Adrenal gland (tissue), 12 donors: ENCODE measurements around the gene BUD31. TPM values are rescaled to one million over a fixed set of nuclear protein-coding genes. Genes with fewer than 3 reads are reported as not detected.

Experiments used
- DNase-seq, 7 donors: peaks; one replicate each; pipeline ENCODE4 v3.0.0-alpha.2; 2019 to 2020
- H3K27ac ChIP-seq, 5 donors: fragments of 200-600 bp; sonication (generic) in 4 of 5; 1 replicate in 3 of 5; 2 replicates in 2 of 5; pipeline versions ENCODE4 v1.5.1 to v1.8.0; 2016 to 2020; ENCODE audit warnings: mild to moderate bottlenecking in 1 of 5
- H3K27me3 ChIP-seq: fragments of 200-600 bp; 2 replicates; pipeline ENCODE4 v1.8.0; 2021
- H3K36me3 ChIP-seq, 2 donors: fragments of 200-600 bp; replicated peaks in 1 of 2; 1 replicate in 1 of 2; 2 replicates in 1 of 2; pipeline versions ENCODE4 v1.5.1 to v1.8.0; 2018 to 2022
- H3K4me1 ChIP-seq, 2 donors: fragments of 200-600 bp; replicated peaks in 1 of 2; 1 replicate in 1 of 2; 2 replicates in 1 of 2; pipeline versions ENCODE4 v1.5.1 to v1.8.0; 2018 to 2021
- H3K4me3 ChIP-seq, 4 donors: fragments of 200-600 bp; sonication (generic) in 3 of 4; one replicate each; pipeline ENCODE4 v1.5.1; 2016 to 2018
- H3K9me3 ChIP-seq, 3 donors: fragments of 200-600 bp; sonication (generic) in 1 of 3; replicated peaks in 1 of 3; 1 replicate in 2 of 3; 2 replicates in 1 of 3; pipeline versions ENCODE4 v1.5.1 to v1.8.0; 2016 to 2021
- POLR2A ChIP-seq, 2 donors: fragments of 450-650 bp; IDR thresholded peaks; one replicate each; pipeline ENCODE4 v1.6.1; 2017; ENCODE audit warnings: antibody characterized with exemption in 2 of 2, mild to moderate bottlenecking in 2 of 2, moderate library complexity in 1 of 2
- WGBS, 4 donors: extraction: QIAGEN DNeasy Blood & Tissue Kit in 2 of 4; methylation state at CpG; one replicate each; pipeline versions ENCODE4 v1.1.5 to v1.1.7; 2013 to 2017; 5-methylcytosine and 5-hydroxymethylcytosine counted together
- intact Hi-C, 2 donors: fragments of 100-400 bp; cut with DNase I; formaldehyde crosslinking; loops; one replicate each; pipeline versions ENCODE4 v1.14.1 to v1.15.0; 2022 to 2023
- polyA plus RNA-seq, 3 donors: library from polyadenylated mRNA; stranded (reverse); fragments of 200-250 nt in 2 of 3; fragments of 350-450 nt in 1 of 3; fragmentation: Illumina TruSeq in 1 of 3; extraction: RNeasy Lipid Tissue Mini Kit (QIAGEN cat#74804) in 1 of 3; gene quantifications; one replicate each; pipeline ENCODE4 v1.2.3, GENCODE V29; 2013 to 2014
- total RNA-seq, 9 donors: library from RNA; depleted of rRNA in 4 of 9; stranded (reverse); fragments of >200 nt in 4 of 9; fragments of 120-200 nt in 1 of 9; fragmentation: NEBNext Ultra II Directional in 1 of 9; extraction: Animal tissue kit (Norgen Biotek cat#: 25700) in 1 of 9; gene quantifications; one replicate each; pipeline versions ENCODE4 v1.1.0 to v1.2.4, GENCODE V29; 2013 to 2023
- TF ChIP-seq, protein P1 (sequence below), 6 experiments: fragments of 450-650 bp in 4 of 6; fragments of 200-600 bp in 2 of 6; sonication (generic) in 1 of 6; IDR thresholded peaks; 1 replicate in 5 of 6; 2 replicates in 1 of 6; pipeline versions ENCODE4 v1.5.1 to v1.8.0; 2016 to 2021; ENCODE audit warnings: antibody characterized with exemption in 6 of 6, mild to moderate bottlenecking in 2 of 6, moderate library complexity in 1 of 6
- donor health status: healthy with polysubstance abuse.
- donor health status: Bipolar disorder and iron deficiency.
- donor health status: DM: yes; HTN: yes; CAD: no.
- donor health status: DM: no; HTN: no; CAD: no.
- donor health status: DM: no; HTN: no; CAD: no.
- donor health status: DM: yes; HTN: yes; CAD: no.

The BUD31 gene
- total and polyA plus RNA-seq, 12 donors = 59.0 to 287 (median 86.7) TPM

DNA sequence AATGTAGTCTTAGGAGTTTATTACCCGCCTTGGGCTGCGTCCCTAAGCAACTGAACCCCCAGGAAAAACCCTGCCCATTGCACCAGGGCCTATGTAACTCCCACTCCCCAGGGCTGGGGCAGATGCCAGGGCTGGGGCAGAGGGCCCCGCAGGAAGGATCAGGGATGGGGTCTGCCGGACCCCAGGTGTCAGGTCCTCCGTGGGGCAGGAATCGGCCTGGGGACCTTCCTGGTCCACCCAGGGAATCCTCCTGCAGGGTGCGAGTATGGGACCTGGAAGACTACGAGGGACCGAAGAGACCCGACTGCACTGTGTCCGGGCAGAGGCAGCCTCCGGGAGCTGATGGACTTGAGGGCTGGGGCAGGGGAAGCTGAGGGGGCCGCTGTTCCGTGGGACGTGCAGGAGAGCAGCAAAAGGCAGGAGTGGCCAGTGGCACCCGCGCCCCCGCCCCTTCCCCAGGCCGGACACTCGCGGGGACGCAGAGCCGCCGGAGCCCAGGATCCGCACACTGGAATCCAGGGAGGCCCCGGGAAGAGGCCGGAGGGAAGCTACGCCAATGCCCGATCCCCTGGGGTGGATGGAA, 59.7 kb downstream of the BUD31 start:
- WGBS, 4 donors = 88 to 98% (median 92%) methylated on average over 7 to 29 of the region's 29 CpGs
- no peak overlapping the region for H3K4me3 ChIP-seq
- no peak overlapping the region for H3K27ac ChIP-seq
- intact Hi-C loops = no loop called here
- no peaks in the 10 kb centered on the region for H3K27me3 ChIP-seq
- no peak for TF ChIP-seq POLR2A (IDR thresholded peaks at IDR 0.05)
- TF ChIP-seq, protein P1, sequence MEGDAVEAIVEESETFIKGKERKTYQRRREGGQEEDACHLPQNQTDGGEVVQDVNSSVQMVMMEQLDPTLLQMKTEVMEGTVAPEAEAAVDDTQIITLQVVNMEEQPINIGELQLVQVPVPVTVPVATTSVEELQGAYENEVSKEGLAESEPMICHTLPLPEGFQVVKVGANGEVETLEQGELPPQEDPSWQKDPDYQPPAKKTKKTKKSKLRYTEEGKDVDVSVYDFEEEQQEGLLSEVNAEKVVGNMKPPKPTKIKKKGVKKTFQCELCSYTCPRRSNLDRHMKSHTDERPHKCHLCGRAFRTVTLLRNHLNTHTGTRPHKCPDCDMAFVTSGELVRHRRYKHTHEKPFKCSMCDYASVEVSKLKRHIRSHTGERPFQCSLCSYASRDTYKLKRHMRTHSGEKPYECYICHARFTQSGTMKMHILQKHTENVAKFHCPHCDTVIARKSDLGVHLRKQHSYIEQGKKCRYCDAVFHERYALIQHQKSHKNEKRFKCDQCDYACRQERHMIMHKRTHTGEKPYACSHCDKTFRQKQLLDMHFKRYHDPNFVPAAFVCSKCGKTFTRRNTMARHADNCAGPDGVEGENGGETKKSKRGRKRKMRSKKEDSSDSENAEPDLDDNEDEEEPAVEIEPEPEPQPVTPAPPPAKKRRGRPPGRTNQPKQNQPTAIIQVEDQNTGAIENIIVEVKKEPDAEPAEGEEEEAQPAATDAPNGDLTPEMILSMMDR (IDR thresholded peaks at IDR 0.05) = no peak
- H3K4me1 ChIP-seq = peaks cover 4 to 30% of the 10 kb centered on the region in 2 donors
- no peaks in the 10 kb centered on the region for H3K36me3 ChIP-seq
- no peak for DNase-seq
- H3K9me3 ChIP-seq = no peaks in the 10 kb centered on the region

Other genes starting within 250 kb of the BUD31 start
- under 1 TPM in 1 of 9 donors, not detected in 8; 0.28 TPM for gene KPNA7, start 200.9 kb upstream of the BUD31 start, total RNA-seq
- gene KPNA7, start 200.9 kb upstream of the BUD31 start, polyA plus RNA-seq = under 1 TPM in 1 of 3 donors, not detected in 2; 0.07 TPM
- under 1 TPM in 1 of 9 donors, not detected in 8; 0.28 TPM for gene MYH16, start 136.1 kb upstream of the BUD31 start, total RNA-seq
- under 1 TPM in 1 of 3 donors, not detected in 2; 0.03 TPM for gene MYH16, start 136.1 kb upstream of the BUD31 start, polyA plus RNA-seq
- gene ARPC1A, start 83.1 kb upstream of the BUD31 start, total RNA-seq = 100 to 1,000 TPM; 118 to 173 (median 134) TPM
- gene ARPC1A, start 83.1 kb upstream of the BUD31 start, polyA plus RNA-seq = 100 to 1,000 TPM; 161 to 214 (median 199) TPM
- gene ARPC1B, start 34.2 kb upstream of the BUD31 start, total RNA-seq = 100 to 1,000 TPM in 5 of 9 donors, 10 to 100 TPM in 4; 74.3 to 353 (median 103) TPM
- gene ARPC1B, start 34.2 kb upstream of the BUD31 start, polyA plus RNA-seq = 10 to 100 TPM; 57.2 to 97.9 (median 90.7) TPM
- 100 to 1,000 TPM in 1 of 9 donors, 10 to 100 TPM in 8; 43.6 to 126 (median 89.3) TPM for gene PDAP1, start 372 bp upstream of the BUD31 start, total RNA-seq
- gene PDAP1, start 372 bp upstream of the BUD31 start, polyA plus RNA-seq = 100 to 1,000 TPM in 1 of 3 donors, 10 to 100 TPM in 2; 87.8 to 187 (median 95.8) TPM
- gene PTCD1, start 29.8 kb downstream of the BUD31 start, total RNA-seq = 1 to 10 TPM; 4.5 to 9.2 (median 6.1) TPM
- 1 to 10 TPM; 2.5 to 6.5 (median 3.6) TPM for gene PTCD1, start 29.8 kb downstream of the BUD31 start, polyA plus RNA-seq
- 10 to 100 TPM; 21.8 to 40.5 (median 27.7) TPM for gene CPSF4, start 30.0 kb downstream of the BUD31 start, total RNA-seq
- 10 to 100 TPM; 16.0 to 40.1 (median 38.0) TPM for gene CPSF4, start 30.0 kb downstream of the BUD31 start, polyA plus RNA-seq
- gene ATP5MF, start 57.2 kb downstream of the BUD31 start, total RNA-seq = 1,000 to 10,000 TPM in 2 of 9 donors, 100 to 1,000 TPM in 7; 281 to 1,322 (median 354) TPM
- gene ATP5MF, start 57.2 kb downstream of the BUD31 start, polyA plus RNA-seq = 1,000 to 10,000 TPM in 1 of 3 donors, 100 to 1,000 TPM in 2; 816 to 1,527 (median 908) TPM
- gene ZNF789, start 63.9 kb downstream of the BUD31 start, total RNA-seq = 10 to 100 TPM in 2 of 9 donors, 1 to 10 TPM in 7; 1.5 to 14.6 (median 6.6) TPM
- gene ZNF789, start 63.9 kb downstream of the BUD31 start, polyA plus RNA-seq = 10 to 100 TPM; 11.7 to 22.8 (median 18.0) TPM
- 10 to 100 TPM; 11.8 to 29.5 (median 23.3) TPM for gene ZNF394, start 91.3 kb downstream of the BUD31 start, total RNA-seq
- 10 to 100 TPM; 10.5 to 31.0 (median 18.5) TPM for gene ZNF394, start 91.3 kb downstream of the BUD31 start, polyA plus RNA-seq
- 10 to 100 TPM in 1 of 9 donors, 1 to 10 TPM in 8; 7.3 to 18.5 (median 9.1) TPM for gene ZKSCAN5, start 95.7 kb downstream of the BUD31 start, total RNA-seq
- gene ZKSCAN5, start 95.7 kb downstream of the BUD31 start, polyA plus RNA-seq = 10 to 100 TPM in 1 of 3 donors, 1 to 10 TPM in 2; 4.5 to 12.1 (median 6.1) TPM
- 10 to 100 TPM in 1 of 9 donors, 1 to 10 TPM in 8; 4.0 to 10.4 (median 6.5) TPM for gene FAM200A, start 143.1 kb downstream of the BUD31 start, total RNA-seq
- 10 to 100 TPM in 1 of 3 donors, 1 to 10 TPM in 2; 5.6 to 10.7 (median 9.3) TPM for gene FAM200A, start 143.1 kb downstream of the BUD31 start, polyA plus RNA-seq
- 100 to 1,000 TPM in 2 of 9 donors, 10 to 100 TPM in 7; 44.9 to 132 (median 73.1) TPM for gene ZNF655, start 149.7 kb downstream of the BUD31 start, total RNA-seq
- 10 to 100 TPM; 37.6 to 56.9 (median 49.3) TPM for gene ZNF655, start 149.7 kb downstream of the BUD31 start, polyA plus RNA-seq
- gene TMEM225B, start 189.3 kb downstream of the BUD31 start, total RNA-seq = 1 to 10 TPM in 8 of 9 donors, under 1 TPM in 1; 0.52 to 4.9 (median 1.9) TPM
- 1 to 10 TPM; 1.4 to 2.7 (median 2.1) TPM for gene TMEM225B, start 189.3 kb downstream of the BUD31 start, polyA plus RNA-seq
- gene ZSCAN25, start 208.0 kb downstream of the BUD31 start, total RNA-seq = 10 to 100 TPM; 11.0 to 18.4 (median 14.1) TPM
- gene ZSCAN25, start 208.0 kb downstream of the BUD31 start, polyA plus RNA-seq = 1 to 10 TPM; 5.4 to 7.9 (median 6.0) TPM